Stimulated activated CD4-positive, alpha-beta T cell treated with anti-CD3 and anti-CD28 coated beads, Interleukin-2, amount 100 ng/mL, for 4 hours (primary cell): ENCODE results near the gene CGB3.
"Not testable (repeated sequence)": the region's sequence is repeated elsewhere in the genome, so short reads cannot be mapped to it uniquely, and the experiment has no call there.

Experiments used
- DNase-seq: peaks from one replicate; pipeline ENCODE4 v3.0.0-alpha.2; 2020; ENCODE audit warnings: low read depth

CGB3 gene

GRCh38 chr19:49042666-49043065 is 18.5 kb upstream of the CGB3 start:
- DNase-seq, result not testable (repeated sequence)

GRCh38 chr19:49042177-49042576 is 18.0 kb upstream of the CGB3 start:
- DNase-seq, result no peak

- DNase-seq, result not testable (repeated sequence)
These were observed 15.6 kb upstream of the CGB3 start for GRCh38 chr19:49039736-49040135.

DNA sequence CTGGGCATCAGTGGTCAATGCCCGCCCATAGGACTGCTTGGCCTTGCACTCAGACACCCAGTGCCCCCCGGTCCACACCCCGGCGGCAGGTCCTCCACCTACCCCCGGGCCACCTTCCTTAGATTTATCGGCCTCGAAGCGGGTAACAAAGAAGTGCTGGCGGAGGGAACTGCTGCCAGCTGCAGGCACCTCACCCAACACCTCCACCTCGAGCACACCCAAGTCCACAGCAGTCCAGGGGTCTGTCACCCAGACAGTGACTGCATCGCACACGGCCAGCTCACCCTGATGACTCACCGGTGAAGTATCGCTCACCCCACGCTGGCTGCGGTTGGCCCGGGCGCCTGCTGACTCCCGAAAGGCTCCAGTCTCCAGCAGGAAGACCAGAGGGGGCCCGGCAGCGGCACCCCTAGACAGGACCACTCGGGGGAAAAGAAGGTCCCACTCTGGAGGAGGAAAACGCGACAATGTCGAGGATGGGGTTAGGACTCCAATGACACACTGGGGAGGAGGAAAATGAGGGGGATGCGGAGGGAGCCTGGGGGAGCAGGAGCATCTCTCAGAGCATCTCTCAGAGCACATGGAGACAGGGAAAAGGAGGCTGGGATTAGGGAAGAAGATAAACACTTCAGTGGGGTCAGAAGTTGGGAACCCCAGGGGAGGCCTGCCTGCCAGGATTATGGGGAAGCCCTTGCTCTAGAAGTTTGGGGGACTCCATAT is 14.6 kb upstream of the CGB3 start:
- DNase-seq, result not testable (repeated sequence)

DNA sequence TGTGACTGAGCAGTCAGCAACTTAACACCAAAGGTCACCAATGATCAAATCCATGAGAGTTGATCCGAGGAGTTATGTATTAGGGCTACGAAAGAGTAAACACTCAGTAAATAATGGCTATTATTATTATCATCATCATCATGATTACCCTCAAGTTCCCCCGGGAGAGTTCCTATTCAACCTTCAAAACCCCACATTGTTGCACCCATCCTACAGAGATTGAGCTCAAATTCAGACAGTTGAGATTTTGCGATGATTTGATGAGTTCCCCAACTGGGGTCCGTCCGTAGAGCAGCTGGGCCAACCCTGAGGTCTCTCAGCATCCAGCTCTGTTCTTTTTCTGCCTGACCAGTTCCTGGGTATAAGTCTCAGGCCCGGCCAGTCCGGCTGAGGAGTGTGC is 14.0 kb upstream of the CGB3 start:
- DNase-seq, result not testable (repeated sequence)

DNA sequence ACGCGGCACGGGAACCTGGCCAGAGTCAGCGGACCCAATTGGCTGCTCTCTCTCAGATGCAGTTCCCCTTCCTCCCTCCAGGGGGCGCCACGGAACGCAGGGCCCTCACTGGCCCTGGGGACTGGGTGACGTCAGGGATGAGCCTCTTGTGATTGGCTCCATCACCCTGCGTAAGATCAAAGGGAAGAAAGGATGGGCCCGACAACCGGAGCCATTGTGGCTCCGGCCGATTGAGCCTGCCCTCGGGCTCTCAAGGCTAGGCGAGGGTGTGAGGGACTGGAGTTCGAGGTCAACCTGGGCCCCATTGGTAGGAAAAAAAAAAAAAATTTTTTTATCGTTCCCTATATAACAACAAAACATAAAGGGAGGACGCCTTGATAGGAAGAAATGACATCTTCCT is 12.7 kb upstream of the CGB3 start, which contains the start of gene CGB1:
CGB1 (minus strand) TSS at position 81 of the 400 bp plus-strand sequence. CDS start 184 bp downstream, outside the sequence.
- not testable (repeated sequence) for DNase-seq

DNA sequence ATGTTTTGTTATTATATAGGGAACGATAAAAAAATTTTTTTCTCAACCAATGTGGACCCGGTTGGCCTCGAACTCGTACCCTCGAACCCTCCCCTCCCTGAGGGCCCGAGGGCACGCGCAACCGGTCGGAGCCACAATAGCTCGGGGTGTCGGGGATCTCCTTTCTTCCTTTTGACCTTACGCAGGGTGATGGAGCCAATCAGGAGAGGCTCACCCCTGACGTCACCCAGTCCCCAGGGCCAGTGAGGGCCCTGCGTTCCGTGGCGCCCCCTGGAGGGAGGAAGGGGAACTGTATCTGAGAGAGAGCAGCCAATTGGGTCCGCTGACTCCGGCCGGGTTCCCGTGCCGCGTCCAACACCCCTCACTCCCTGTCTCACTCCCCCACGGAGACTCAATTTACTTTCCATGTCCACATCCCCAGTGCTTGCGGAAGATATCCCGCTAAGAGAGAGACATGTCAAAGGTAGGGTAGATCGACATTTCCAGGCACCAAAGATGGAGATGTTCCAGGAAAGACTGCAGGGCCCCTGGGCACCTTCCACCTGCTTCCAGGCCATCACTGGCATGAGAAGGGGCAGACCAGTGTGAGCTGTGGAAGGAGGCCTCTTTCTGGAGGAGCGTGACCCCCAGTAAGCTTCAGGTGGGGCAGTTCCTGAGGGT is 7.6 kb upstream of the CGB3 start, which contains the start of gene CGB2:
CGB2 (plus strand) TSS at position 249 of the 660 bp plus-strand sequence; CDS start at position 455, 206 bp downstream.
- not testable (repeated sequence) for DNase-seq

DNA sequence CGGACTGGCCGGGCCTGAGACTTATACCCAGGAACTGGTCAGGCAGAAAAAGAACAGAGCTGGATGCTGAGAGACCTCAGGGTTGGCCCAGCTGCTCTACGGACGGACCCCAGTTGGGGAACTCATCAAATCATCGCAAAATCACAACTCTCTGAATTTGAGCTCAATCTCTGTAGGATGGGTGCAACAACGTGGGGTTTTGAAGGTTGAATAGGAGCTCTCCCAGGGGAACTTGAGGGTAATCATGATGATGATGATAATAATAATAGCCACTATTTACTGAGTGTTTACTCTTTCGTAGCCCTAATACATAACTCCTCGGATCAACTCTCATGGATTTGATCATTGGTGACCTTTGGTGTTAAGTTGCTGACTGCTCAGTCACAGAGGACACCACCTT is 6.2 kb upstream of the CGB3 start:
- DNase-seq, result not testable (repeated sequence)

DNA sequence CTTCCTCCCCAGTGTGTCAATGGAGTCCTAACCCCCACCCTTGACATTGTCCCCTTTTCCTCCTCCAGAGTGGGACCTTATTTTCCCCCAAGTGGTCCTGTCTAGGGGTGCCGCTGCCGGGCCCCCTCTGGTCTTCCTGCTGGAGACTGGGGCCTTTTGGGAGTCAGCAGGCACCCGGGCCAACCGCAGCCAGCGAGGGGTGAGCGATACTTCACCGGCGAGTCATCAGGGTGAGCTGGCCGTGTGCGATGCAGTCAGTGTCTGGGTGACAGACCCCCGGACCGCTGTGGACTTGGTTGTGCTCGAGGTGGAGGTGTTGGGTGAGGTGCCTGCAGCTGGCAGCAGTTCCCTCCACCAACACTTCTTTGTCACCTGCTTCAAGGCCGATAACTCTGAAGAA is 5.6 kb upstream of the CGB3 start:
- DNase-seq, result not testable (repeated sequence)

GRCh38 chr19:49028686-49029085 is 4.6 kb upstream of the CGB3 start:
- not testable (repeated sequence) for DNase-seq

DNA sequence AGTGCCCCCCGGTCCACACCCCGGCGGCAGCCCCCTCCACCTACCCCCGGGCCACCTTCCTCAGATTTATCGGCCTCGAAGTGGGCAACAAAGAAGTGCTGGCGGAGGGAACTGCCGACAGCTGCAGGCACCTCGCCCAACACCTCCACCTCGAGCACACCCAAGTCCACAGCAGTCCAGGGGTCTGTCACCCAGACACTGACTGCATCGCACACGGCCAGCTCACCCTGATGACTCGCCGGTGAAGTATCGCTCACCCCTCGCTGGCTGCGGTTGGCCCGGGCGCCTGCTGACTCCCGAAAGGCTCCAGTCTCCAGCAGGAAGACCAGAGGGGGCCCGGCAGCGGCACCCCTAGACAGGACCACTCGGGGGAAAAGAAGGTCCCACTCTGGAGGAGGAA is 1.5 kb upstream of the CGB3 start:
- not testable (repeated sequence) for DNase-seq

GRCh38 chr19:49025088-49025487 is 955 bp upstream of the CGB3 start:
- not testable (repeated sequence) for DNase-seq

- no peak for DNase-seq
These were observed 2.0 kb downstream of the CGB3 start for GRCh38 chr19:49022116-49022515.

- no peak for DNase-seq
These were observed 2.9 kb downstream of the CGB3 start for GRCh38 chr19:49020931-49021895.

GRCh38 chr19:49020342-49020741 is 3.8 kb downstream of the CGB3 start:
- DNase-seq, result no peak

DNA sequence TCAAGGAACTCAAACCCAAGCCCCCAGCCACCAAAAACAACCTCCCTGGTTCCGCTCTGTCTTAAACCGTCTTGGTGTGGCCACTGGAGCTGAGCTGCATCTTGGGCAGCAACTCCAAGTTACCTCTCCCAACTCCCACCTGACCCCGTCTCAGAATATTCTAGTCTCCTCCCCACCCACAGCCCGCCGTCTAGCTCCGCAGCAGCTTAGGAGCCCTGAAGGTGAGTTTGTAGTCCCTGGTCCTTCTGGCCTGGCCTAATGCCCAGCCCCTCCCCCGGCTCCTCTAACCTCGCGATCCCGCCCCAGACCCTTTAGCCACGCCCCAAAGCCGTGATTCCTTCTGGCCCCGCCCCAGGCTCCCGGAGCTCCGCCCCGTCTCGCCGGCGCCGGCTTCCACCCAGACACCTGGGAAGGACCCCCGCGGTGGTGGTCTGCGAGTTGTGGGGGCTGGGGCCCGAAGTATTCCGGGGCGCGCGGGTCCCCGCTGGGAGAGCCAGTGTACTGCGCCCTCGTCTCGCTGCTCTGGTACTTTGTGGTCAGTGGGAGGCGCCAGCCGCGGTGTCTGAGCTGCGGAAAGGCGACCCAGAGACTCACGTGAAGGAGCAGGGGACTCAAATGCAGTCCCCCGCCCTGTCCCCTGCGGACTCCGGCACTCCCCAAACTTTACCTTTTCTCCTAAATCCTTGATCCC is 4.7 kb downstream of the CGB3 start:
- peak; percentile 52 for DNase-seq

DNA sequence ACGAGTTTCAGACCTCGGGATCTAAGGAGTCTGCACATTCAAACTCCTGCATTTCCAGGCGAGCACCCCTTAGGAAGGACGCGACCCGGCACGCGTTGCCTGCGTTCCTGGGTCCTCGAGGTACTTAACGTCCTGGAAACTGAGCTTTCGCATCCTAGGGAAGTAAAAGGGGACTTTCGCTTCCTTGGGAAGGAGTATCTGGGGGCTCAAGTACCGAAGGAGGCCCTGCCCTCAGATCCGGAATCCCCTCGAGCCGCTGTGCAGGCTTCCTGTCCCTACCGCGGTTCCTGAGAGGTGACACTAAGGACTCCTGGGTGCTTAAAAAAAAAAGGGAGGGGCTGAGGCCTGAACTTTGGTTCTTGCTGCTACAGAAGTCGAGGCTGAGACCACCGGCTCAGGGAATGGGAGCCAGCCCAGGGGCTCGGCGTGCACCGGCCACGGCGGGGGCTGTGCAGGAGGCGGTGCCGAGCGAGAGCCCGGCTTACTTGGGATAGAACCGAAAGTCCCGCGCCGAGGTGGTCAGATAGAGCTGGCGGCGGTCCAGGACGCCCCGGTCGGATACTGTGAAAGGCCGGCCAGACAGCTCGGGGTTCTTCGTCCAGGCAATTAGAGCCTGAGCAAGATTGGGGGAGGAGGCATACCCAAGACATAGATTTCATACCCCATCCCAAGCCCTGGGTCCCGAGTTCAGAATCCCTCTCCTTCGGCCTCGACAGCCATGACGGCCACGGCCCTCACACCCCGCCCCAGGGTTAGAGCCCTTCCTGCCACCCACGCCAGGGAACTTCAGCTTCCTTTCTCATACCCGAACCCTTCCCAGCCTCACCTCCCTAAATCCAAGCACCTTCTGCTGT is 5.5 kb downstream of the CGB3 start:
- DNase-seq, result not testable (repeated sequence)

- peak; percentile 38 for DNase-seq
These were observed 6.3 kb downstream of the CGB3 start for GRCh38 chr19:49017666-49018351.

- no peak for DNase-seq
These were observed 7.0 kb downstream of the CGB3 start, which contains the start of gene LHB for GRCh38 chr19:49017041-49017665. Gene LHB, minus strand, starts transcription at chr19:49017091. Its CDS starts 10 bp downstream, at chr19:49017081.
